GM12874 (cell line): ENCODE data around the gene CHST11.

Experiments
- TF ChIP-seq, protein P1 (sequence below): IDR thresholded peaks from 2 replicates; pipeline ENCODE4 v1.5.1; 2011; ENCODE audit warnings: low read depth, mild to moderate bottlenecking, control low read depth, low read length, moderate library complexity; ENCODE audit not compliant: insufficient read depth

Gene CHST11

DNA sequence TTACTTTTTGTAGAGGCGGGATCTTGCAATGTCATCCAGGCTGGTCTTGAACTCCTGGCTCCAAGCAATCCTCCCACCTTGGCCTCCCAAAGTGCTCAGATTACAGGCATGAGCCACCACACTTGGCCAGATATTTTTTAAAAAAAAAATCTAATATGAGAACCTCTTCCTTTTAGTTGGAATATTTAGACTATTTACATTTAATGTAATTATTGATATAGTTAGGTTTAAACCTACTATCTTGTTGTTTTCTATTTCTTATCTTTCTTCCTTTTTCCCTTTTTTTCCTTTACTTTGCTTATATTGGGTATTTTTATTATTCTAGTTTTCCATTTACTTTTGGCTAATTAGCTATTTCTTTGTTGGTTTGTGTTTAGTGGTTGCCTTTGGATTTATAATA lies 315.6 kb downstream of the CHST11 start:
- TF ChIP-seq, protein P1, sequence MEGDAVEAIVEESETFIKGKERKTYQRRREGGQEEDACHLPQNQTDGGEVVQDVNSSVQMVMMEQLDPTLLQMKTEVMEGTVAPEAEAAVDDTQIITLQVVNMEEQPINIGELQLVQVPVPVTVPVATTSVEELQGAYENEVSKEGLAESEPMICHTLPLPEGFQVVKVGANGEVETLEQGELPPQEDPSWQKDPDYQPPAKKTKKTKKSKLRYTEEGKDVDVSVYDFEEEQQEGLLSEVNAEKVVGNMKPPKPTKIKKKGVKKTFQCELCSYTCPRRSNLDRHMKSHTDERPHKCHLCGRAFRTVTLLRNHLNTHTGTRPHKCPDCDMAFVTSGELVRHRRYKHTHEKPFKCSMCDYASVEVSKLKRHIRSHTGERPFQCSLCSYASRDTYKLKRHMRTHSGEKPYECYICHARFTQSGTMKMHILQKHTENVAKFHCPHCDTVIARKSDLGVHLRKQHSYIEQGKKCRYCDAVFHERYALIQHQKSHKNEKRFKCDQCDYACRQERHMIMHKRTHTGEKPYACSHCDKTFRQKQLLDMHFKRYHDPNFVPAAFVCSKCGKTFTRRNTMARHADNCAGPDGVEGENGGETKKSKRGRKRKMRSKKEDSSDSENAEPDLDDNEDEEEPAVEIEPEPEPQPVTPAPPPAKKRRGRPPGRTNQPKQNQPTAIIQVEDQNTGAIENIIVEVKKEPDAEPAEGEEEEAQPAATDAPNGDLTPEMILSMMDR = no peak

DNA sequence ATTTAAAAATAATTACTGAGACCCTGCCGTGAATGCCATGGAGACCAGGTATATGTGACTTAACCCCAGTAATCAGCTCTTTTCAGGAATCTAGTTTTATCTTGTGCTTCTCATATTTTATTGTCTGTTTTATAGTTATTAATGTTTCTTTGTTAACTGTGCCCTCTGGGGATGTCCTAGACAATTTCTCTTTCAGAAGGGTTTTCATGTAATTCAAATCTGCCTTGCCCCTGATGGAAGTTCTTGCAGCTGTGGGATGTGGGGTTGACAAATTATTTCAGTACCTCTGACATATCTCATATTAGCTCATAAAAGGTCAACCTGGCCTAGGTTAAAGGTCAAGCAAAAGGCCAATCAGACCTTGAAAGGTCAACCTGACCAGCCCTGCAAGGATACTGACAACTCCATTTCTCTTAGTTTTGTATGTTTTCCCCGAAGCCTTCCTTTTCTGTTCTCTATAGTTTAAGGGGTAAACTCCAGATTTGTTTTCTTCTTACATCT lies 319.0 kb downstream of the CHST11 start:
- TF ChIP-seq, protein P1 = no peak

DNA sequence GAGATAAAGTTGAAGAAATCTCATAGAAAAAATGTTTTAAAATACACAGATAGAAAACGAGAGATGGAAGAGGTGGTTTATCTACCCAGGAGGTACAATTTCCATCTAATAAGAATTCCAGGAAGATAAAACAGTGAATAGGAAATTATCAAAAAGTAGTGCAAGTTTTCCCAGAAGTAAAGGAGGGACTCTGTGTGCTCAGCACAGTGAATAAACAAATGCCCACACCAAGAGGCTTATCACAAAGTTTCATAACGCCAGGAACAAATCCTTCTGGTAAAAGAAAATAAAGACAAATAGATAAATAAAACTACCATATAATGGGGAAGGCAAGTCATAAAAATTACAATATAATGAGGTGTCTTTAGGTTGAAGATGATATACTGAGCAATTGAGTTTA lies 322.4 kb downstream of the CHST11 start:
- TF ChIP-seq, protein P1 = no peak

DNA sequence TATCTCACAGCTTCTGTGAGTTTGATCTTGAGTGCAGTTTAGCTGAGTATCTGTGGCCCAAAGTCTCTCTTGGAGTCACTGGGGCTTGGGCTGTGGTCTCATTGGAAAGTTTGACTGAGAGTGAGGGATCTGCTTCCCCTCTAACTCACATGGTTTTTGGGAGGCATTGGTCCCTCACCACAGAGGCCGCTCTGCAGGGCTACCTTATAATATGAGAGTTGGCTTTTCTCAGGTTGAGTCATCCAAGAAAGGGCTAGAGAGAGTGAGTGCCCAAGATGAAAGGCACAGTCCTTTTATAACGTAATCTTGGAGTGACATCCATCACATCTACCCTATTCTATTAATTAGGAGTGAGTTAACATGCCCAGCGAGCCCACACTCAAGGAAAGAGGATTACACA lies 325.5 kb downstream of the CHST11 start:
- TF ChIP-seq, protein P1 = no peak

DNA sequence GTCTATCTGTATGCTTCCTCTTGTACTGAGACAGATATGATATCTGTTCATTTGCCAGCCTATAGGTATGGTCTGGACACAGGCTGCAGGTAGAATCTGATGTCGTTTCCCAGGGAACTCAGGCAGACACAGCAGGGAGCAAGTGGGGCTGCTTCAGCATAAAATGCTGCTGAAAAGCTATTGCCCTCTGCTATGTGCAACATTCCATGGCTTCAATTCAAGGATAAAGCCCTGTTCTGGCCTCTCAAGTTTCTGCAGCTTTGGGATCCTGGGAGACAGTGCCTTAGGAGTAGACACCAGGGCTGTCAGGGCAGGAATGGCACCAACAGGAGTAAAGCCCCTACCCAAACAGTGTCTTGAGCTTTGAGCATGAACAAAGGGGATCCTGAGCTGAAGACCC lies 327.8 kb downstream of the CHST11 start:
- TF ChIP-seq, protein P1 = no peak

DNA sequence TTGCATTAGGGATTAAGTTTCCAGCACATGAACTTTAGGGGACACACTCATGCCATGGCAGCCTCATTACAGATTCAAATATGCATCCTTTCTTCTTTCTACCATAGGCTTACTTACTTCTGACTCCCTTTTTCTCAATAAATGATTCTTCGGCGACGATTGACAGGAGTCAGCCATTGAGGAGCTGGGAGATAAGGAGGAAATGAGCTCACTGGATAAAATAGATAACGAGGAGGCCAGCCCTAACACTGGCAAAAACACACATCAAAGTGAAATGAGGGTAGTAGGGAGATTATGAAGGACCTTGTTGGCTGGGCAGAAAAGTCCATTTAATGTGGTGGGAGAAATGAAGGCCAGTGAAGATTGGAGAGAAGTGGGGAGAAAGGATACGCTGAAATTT lies 329.1 kb downstream of the CHST11 start:
- TF ChIP-seq, protein P1 = no peak

DNA sequence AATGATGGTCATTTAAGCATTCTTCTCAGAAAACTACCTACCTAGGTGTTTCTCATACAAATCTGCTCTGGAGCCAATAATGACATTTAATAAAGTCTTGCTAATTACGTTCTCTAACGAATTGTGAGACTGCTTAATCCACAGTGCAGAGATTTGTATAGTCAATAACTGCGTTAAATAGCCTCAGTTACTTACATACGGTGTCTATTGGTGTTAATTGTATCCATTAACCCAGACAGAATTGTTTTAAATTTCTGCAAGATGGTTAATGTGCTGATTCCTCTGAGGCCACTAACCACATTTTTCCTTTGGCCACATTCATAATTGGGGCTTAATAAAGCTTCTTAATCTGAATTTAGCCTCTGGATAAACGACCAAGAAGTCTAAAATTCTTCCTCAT lies 329.6 kb downstream of the CHST11 start:
- TF ChIP-seq, protein P1 = no peak

DNA sequence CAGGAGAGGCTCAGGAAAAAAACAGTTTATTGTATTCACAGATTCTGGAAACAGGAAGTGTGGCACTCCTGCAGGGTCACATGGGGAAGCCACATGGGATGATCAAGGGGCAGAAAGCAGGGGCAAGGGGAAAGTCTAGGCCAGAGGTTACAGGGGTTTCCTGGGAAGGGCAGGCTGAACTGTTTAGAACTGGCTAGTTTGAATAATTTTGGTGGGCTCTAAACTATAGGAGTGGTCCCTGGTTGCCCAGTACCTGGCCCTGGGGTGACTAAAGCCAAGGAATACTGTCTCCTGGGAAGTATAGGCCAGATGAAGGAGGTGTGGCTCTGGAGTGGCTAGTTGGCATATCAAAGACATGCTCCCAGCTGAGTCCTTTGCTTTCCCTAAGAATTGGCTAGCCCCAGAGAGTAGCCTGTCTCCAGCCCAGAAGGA lies 332.1 kb downstream of the CHST11 start:
- TF ChIP-seq, protein P1 = no peak
